Naive thymus-derived CD8-positive, alpha-beta T cell (primary cell): Measurements from ENCODE around the gene PLAC1. TPM values are rescaled to one million over a fixed set of nuclear protein-coding genes. Genes with fewer than 3 reads are reported as not detected.

Experiments used
- ATAC-seq, 2 donors: fragments of 150-1000 bp; cut with Tn5 transposase in 1 of 2; sonication (Bioruptor Pico), chemical (Tn5 transposase) in 1 of 2; 1 replicate in 1 of 2; 2 replicates in 1 of 2; pipeline ENCODE4 v1.10.0; 2021; ENCODE audit warnings: mild to moderate bottlenecking in 2 of 2, moderate library complexity in 2 of 2
- POLR2A ChIA-PET: fragments of 350-600 bp; sonication (Branson Sonifier 250); formaldehyde crosslinking; loops from one replicate; lab custom pipeline; 2021; ENCODE audit warnings: antibody characterized with exemption; lab: Charles Lee
- DNase-seq, 10 donors: peaks; one replicate each; pipeline versions ENCODE4 v3.0.0 to v3.0.0-alpha.2; 2020 to 2022
- H3K27ac Mint-ChIP-seq, 10 donors: one replicate each; pipeline ENCODE4 v1.8.0; 2020 to 2022; ENCODE audit warnings: mild to moderate bottlenecking in 10 of 10, mixed read lengths in 10 of 10, moderate library complexity in 4 of 10, inconsistent platforms in 1 of 10
- H3K27me3 Mint-ChIP-seq, 5 donors: one replicate each; pipeline ENCODE4 v1.8.0; 2021 to 2022; ENCODE audit warnings: mixed read lengths in 5 of 5
- H3K36me3 Mint-ChIP-seq, 3 donors: one replicate each; pipeline ENCODE4 v1.8.0; 2020 to 2022; ENCODE audit warnings: mixed read lengths in 3 of 3, mild to moderate bottlenecking in 2 of 3, inconsistent platforms in 1 of 3
- H3K4me1 Mint-ChIP-seq, 4 donors: one replicate each; pipeline ENCODE4 v1.8.0; 2021 to 2022; ENCODE audit warnings: mixed read lengths in 4 of 4
- H3K4me3 Mint-ChIP-seq, 10 donors: one replicate each; pipeline ENCODE4 v1.8.0; 2020 to 2022; ENCODE audit warnings: mild to moderate bottlenecking in 10 of 10, mixed read lengths in 10 of 10, moderate library complexity in 6 of 10, inconsistent platforms in 1 of 10
- H3K9me3 Mint-ChIP-seq, 9 donors: one replicate each; pipeline ENCODE4 v1.8.0; 2020 to 2022; ENCODE audit warnings: mixed read lengths in 9 of 9, mild to moderate bottlenecking in 3 of 9, inconsistent platforms in 1 of 9, moderate library complexity in 1 of 9
- polyA plus RNA-seq, 3 donors: library from polyadenylated mRNA; unstranded; fragments of 300-500 nt; fragmentation: Illumina TruSeq; gene quantifications; one replicate each; pipeline ENCODE4 v1.2.3, GENCODE V29; 2021
- total RNA-seq, 8 experiments: library from RNA in 2 of 8; stranded (reverse) in 2 of 8; gene quantifications; one replicate each; pipeline ENCODE4 v1.2.3 and lab custom pipeline; 2021 to 2026

Gene PLAC1
- total and polyA plus RNA-seq, 5 experiments from 2014 or later = not detected

DNA sequence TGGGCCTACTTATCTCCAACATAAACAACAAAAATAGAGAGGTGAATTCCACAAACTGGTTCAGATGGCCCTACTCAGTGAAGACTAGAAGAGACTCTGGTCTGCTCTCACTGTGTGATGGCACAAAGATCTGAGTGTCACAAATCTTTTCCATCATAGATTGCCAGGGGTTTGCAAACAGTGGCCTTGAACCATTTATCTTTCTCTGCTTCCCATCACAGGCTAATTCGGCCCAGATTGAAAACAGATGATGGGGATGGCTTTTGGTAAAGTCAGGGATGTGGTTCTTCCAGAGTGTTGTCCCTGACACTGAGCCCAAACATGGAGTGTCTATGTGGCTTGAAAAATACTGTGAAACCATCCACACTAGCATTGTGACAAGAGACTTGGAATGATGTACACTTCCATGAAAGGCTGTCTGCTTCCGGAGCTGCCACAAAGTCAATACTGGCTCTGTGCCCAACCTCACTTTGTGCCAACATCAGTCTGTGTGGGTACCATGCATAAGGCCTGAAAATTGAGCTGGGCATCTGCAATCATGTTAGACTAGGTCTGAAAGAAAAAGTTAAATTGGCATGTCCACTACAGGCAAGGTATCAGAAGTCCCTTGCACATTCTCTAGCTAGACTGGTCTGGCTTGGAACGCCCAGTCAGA, 25.2 kb upstream of the PLAC1 start:
- Mint-ChIP-seq H3K27me3 (no peaks in the 10 kb centered on the region), H3K9me3 (no peaks in the 10 kb centered on the region), H3K36me3 (no peaks in the 10 kb centered on the region), H3K4me1 (no peaks in the 10 kb centered on the region), H3K27ac (no peak overlapping the region), H3K4me3 (no peak overlapping the region)
- no peak for DNase-seq
- no peak for ATAC-seq
- POLR2A ChIA-PET = no interaction called here

DNA sequence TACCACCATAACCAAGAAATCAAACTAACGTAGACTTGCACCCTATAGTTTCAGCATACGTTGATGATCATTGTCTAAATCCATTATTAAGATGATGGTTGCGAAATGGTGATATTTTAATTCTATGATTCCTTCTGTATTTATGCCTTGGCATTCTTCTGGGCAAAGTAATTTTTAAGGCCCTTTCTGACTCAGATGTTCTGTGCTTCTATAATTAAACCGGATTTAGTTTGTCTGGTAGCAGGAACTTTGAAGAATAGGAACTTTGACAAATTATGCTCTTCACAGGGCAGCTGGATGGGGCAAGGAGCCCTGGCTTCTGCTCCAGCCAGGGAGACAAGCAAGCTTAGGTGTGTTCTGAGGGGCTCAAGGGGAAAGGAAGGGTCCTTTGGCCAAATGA, 23.8 kb upstream of the PLAC1 start:
- ATAC-seq = no peak
- Mint-ChIP-seq H3K4me1 (no peaks in the 10 kb centered on the region), H3K27ac (no peak overlapping the region), H3K4me3 (no peak overlapping the region), H3K36me3 (no peaks in the 10 kb centered on the region), H3K27me3 (peaks cover 0 to 5% (median 0%) of the 10 kb centered on the region in 5 donors), H3K9me3 (no peaks in the 10 kb centered on the region)
- DNase-seq = no peak
- POLR2A ChIA-PET = no interaction called here

DNA sequence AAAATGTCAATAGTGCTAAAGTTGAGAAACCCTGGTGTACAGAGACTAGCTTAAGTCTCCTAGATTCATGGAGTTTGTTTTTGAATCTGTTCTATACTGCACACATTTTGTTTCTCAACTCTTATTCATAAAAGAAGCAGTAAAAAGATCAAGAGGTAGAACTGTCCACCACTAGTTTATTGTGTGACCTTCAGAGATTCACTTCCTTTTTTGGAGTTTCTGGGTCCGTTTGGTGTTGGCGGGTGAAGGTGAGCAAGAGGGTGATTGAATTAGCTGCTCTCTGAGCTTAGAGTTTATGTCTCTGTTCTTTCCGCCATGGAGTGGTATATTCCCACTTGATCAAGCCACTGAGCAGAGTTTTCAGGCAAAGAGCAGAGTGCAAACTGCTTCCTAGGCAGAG, 21.4 kb upstream of the PLAC1 start:
- H3K4me3 Mint-ChIP-seq = no peak overlapping the region
- DNase-seq = no peak
- no peaks in the 10 kb centered on the region for H3K4me1 Mint-ChIP-seq
- no peaks in the 10 kb centered on the region for H3K36me3 Mint-ChIP-seq
- no peak for ATAC-seq
- POLR2A ChIA-PET = no interaction called here
- H3K9me3 Mint-ChIP-seq = no peaks in the 10 kb centered on the region
- H3K27me3 Mint-ChIP-seq = peaks cover 0 to 5% (median 0%) of the 10 kb centered on the region in 5 donors
- H3K27ac Mint-ChIP-seq = no peak overlapping the region

DNA sequence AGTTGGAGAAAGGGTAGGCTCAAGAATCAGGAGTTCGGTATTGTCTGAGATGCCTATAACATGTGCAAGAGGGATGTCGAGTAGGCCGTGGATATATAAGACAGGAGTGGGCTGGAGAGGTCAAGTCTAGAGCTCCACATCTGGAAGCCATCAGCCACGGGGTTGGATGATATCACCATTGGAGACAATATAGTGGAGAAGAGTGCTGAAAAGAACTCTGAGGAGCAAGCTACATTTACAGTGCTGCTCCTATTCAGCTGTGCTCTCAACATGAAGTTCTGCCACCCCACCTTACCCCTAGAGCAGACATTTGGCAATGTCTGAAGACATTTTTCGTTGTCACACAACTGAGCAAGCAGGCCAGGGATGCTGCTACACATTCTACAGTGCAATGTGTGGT, 20.9 kb upstream of the PLAC1 start:
- no peak overlapping the region for H3K4me3 Mint-ChIP-seq
- ATAC-seq = no peak
- H3K4me1 Mint-ChIP-seq = no peaks in the 10 kb centered on the region
- no peak overlapping the region for H3K27ac Mint-ChIP-seq
- peaks cover 0 to 5% (median 0%) of the 10 kb centered on the region in 5 donors for H3K27me3 Mint-ChIP-seq
- POLR2A ChIA-PET = no interaction called here
- H3K9me3 Mint-ChIP-seq = no peaks in the 10 kb centered on the region
- DNase-seq = no peak
- no peaks in the 10 kb centered on the region for H3K36me3 Mint-ChIP-seq

- peaks cover 0 to 5% (median 0%) of the 10 kb centered on the region in 5 donors for H3K27me3 Mint-ChIP-seq
- no peak overlapping the region for H3K27ac Mint-ChIP-seq
- no peak overlapping the region for H3K4me3 Mint-ChIP-seq
- DNase-seq (no peak), ATAC-seq (no peak)
- POLR2A ChIA-PET = no interaction called here
- H3K36me3 Mint-ChIP-seq = no peaks in the 10 kb centered on the region
- no peaks in the 10 kb centered on the region for H3K9me3 Mint-ChIP-seq
- H3K4me1 Mint-ChIP-seq = no peaks in the 10 kb centered on the region
Observed at GRCh38 chrX:134677332-134677731, 19.1 kb upstream of the PLAC1 start.

- no peaks in the 10 kb centered on the region for H3K36me3 Mint-ChIP-seq
- ATAC-seq (no peak), DNase-seq (no peak)
- H3K4me3 Mint-ChIP-seq = no peak overlapping the region
- POLR2A ChIA-PET = no interaction called here
- no peaks in the 10 kb centered on the region for H3K4me1 Mint-ChIP-seq
- peaks cover 0 to 5% (median 0%) of the 10 kb centered on the region in 5 donors for H3K27me3 Mint-ChIP-seq
- H3K27ac Mint-ChIP-seq = no peak overlapping the region
- peaks cover 0 to 3% (median 0%) of the 10 kb centered on the region in 9 donors for H3K9me3 Mint-ChIP-seq
Observed at GRCh38 chrX:134676436-134676835, 18.2 kb upstream of the PLAC1 start.

DNA sequence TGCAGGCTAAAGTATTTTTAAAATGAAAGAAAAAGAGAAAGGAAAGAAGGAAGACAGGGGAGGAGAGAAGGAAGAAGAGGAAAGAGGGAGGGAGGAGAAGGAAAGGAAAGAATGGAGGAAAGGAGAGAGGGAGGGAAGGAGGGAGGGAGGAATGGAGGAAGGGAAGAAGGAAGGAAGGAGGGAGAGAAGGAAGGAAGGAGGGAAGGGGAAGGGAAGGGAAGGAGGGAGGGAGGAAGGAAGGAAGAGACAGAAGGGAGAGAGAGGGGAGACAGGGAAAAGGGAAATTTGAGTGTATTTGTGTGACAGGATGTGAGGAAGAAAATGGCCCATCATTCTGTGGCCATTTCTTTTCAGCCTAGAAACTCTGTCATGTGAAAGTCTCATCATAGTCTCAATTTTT, 14.9 kb upstream of the PLAC1 start:
- Mint-ChIP-seq H3K27ac (no peak overlapping the region), H3K9me3 (peaks cover 0 to 7% (median 0%) of the 10 kb centered on the region in 9 donors), H3K27me3 (peaks cover 0 to 9% (median 0%) of the 10 kb centered on the region in 5 donors), H3K4me3 (no peak overlapping the region), H3K4me1 (no peaks in the 10 kb centered on the region), H3K36me3 (no peaks in the 10 kb centered on the region)
- DNase-seq (no peak), ATAC-seq (no peak)
- POLR2A ChIA-PET = no interaction called here

DNA sequence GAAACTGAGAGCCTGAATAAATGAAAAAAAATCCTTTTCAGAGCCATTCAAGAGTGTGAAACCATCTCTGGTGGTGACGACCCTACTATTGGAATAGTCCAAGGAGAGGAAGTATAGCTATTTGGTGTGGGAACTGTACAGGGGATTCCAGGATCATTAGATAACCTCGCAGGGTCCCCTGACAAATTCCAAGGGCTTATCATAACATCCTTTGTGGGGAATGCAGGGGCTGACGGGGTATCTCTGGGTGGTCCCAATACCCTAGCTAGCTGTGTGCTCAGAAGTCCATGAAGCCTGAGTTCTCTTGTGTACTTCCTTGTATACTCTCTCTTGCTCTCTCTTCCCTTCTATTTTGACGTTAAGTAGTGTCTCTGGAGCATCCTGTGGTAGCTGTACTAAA, 13.8 kb upstream of the PLAC1 start:
- no peak overlapping the region for H3K27ac Mint-ChIP-seq
- no peaks in the 10 kb centered on the region for H3K36me3 Mint-ChIP-seq
- H3K4me1 Mint-ChIP-seq = no peaks in the 10 kb centered on the region
- POLR2A ChIA-PET = no interaction called here
- ATAC-seq (no peak), DNase-seq (no peak)
- peaks cover 0 to 9% (median 0%) of the 10 kb centered on the region in 5 donors for H3K27me3 Mint-ChIP-seq
- peaks cover 0 to 7% (median 0%) of the 10 kb centered on the region in 9 donors for H3K9me3 Mint-ChIP-seq
- no peak overlapping the region for H3K4me3 Mint-ChIP-seq

- H3K27me3 Mint-ChIP-seq = peaks cover 0 to 9% (median 0%) of the 10 kb centered on the region in 5 donors
- POLR2A ChIA-PET = no interaction called here
- ATAC-seq (no peak), DNase-seq (no peak)
- peaks cover 0 to 7% (median 0%) of the 10 kb centered on the region in 9 donors for H3K9me3 Mint-ChIP-seq
- H3K36me3 Mint-ChIP-seq = no peaks in the 10 kb centered on the region
- H3K4me3 Mint-ChIP-seq = no peak overlapping the region
- peak overlapping the region in 1 of 10 donors; percentile 31 for H3K27ac Mint-ChIP-seq
- no peaks in the 10 kb centered on the region for H3K4me1 Mint-ChIP-seq
Observed at GRCh38 chrX:134671294-134671693, 13.0 kb upstream of the PLAC1 start.

GRCh38 chrX:134670134-134670924, 12.1 kb upstream of the PLAC1 start:
- POLR2A ChIA-PET = no interaction called here
- H3K4me1 Mint-ChIP-seq = no peaks in the 10 kb centered on the region
- DNase-seq = no peak
- H3K9me3 Mint-ChIP-seq = peaks cover 0 to 7% (median 0%) of the 10 kb centered on the region in 9 donors
- H3K36me3 Mint-ChIP-seq = no peaks in the 10 kb centered on the region
- ATAC-seq = no peak
- no peak overlapping the region for H3K4me3 Mint-ChIP-seq
- peaks cover 0 to 9% (median 0%) of the 10 kb centered on the region in 5 donors for H3K27me3 Mint-ChIP-seq
- no peak overlapping the region for H3K27ac Mint-ChIP-seq

DNA sequence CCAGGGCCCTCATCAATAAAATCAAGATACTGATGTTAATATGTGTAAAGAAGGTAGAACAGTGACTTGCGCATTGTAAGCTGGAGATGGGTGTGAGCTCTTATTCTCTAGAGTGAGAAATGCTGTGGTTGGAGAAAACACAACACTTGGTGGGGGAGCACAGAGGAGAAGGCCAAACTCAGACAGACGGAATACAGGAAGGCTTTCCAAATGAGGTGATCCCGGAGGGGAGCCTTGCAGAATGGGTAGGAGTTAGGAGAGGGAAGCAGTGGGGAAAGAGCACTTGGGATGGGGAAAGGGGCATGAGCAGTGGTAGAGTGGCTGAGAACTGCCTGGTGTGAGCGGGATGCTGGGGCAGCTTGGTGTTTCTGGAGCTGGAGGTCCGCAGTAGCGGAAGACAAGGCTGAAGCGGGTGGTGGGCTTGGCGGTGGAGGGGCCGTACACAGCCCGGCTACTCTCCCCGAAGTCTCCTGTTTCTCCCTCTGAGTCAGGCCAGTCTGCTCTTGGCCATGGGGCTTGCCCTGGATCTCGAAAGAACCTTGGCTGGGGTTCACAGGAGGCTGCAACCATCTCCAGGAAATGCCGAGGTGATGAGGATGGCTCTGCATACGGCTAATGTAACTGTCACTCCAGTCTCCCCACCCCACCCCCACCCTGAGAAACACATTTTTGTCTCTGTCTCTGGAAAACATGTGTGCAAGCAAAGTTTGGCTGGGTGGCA, 11.3 kb upstream of the PLAC1 start:
- Mint-ChIP-seq H3K27ac (no peak overlapping the region), H3K36me3 (no peaks in the 10 kb centered on the region), H3K27me3 (peaks cover 0 to 9% (median 0%) of the 10 kb centered on the region in 5 donors), H3K9me3 (peaks cover 0 to 7% (median 0%) of the 10 kb centered on the region in 9 donors), H3K4me1 (no peaks in the 10 kb centered on the region), H3K4me3 (no peak overlapping the region)
- no peak for ATAC-seq
- POLR2A ChIA-PET = no interaction called here
- DNase-seq = no peak

GRCh38 chrX:134664202-134664601, 5.9 kb upstream of the PLAC1 start:
- peaks cover 0 to 8% (median 2%) of the 10 kb centered on the region in 5 donors for H3K27me3 Mint-ChIP-seq
- no peak overlapping the region for H3K27ac Mint-ChIP-seq
- no peaks in the 10 kb centered on the region for H3K36me3 Mint-ChIP-seq
- POLR2A ChIA-PET = no interaction called here
- ATAC-seq (no peak), DNase-seq (no peak)
- no peaks in the 10 kb centered on the region for H3K4me1 Mint-ChIP-seq
- H3K4me3 Mint-ChIP-seq = no peak overlapping the region
- no peaks in the 10 kb centered on the region for H3K9me3 Mint-ChIP-seq

DNA sequence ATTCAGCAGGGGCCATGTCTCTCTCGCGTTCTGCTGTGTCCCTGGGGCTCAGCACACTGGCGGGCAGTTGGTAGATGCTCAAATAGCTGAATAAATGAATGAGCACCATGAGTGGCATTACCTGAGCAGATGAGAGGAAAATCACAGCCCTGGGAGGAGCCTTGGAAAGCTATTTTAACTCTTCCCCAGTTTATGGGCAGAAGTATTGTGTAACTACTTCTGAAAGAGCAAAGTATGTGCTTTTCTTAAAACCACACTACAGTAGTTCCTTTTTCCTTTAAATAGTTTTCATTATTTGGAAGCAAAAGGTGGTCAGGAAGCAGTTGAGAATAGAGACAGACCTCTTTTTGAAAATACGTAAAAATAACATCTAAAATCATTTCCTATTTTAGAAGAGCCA, 3.0 kb upstream of the PLAC1 start:
- H3K4me1 Mint-ChIP-seq = no peaks in the 10 kb centered on the region
- no peak for ATAC-seq

More for the DNA sequence above, 3.0 kb upstream of the PLAC1 start:
- Mint-ChIP-seq H3K27ac (no peak overlapping the region), H3K27me3 (peaks cover 0 to 8% (median 0%) of the 10 kb centered on the region in 5 donors), H3K4me3 (no peak overlapping the region), H3K36me3 (no peaks in the 10 kb centered on the region), H3K9me3 (no peaks in the 10 kb centered on the region)
- POLR2A ChIA-PET = no interaction called here
- no peak for DNase-seq
